Right lobe of liver (tissue), 6 donors: ENCODE measurements around the gene CPM. TPM values are rescaled to one million over a fixed set of nuclear protein-coding genes. Genes with fewer than 3 reads are reported as not detected.

ENCODE experiments used
- ATAC-seq, 4 donors: fragments of 200-7000 bp; cut with Tn5 transposase; one replicate each; pipeline ENCODE4 v1.9.1; 2020; ENCODE audit warnings: mild to moderate bottlenecking in 4 of 4, moderate library complexity in 4 of 4
- DNase-seq, 3 donors: peaks; one replicate each; pipeline ENCODE4 v3.0.0-alpha.2; 2020
- H3K27ac ChIP-seq, 3 donors: fragments of 200-600 bp; one replicate each; pipeline ENCODE4 v1.8.0; 2022
- H3K27me3 ChIP-seq, 2 donors: fragments of 200-600 bp; one replicate each; pipeline ENCODE4 v1.8.0; 2022
- H3K36me3 ChIP-seq, 4 donors: fragments of 200-600 bp; sonication (generic) in 1 of 4; one replicate each; pipeline versions ENCODE4 v1.5.1 to v1.8.0; 2017 to 2022; ENCODE audit warnings: control low read depth in 1 of 4
- H3K4me1 ChIP-seq, 4 donors: fragments of 200-600 bp; sonication (generic) in 1 of 4; one replicate each; pipeline versions ENCODE4 v1.5.1 to v1.8.0; 2017 to 2022; ENCODE audit warnings: control low read depth in 1 of 4
- H3K4me3 ChIP-seq, 3 donors: fragments of 200-600 bp; one replicate each; pipeline ENCODE4 v1.8.0; 2022
- H3K9me3 ChIP-seq, 4 donors: fragments of 200-600 bp; sonication (generic) in 1 of 4; one replicate each; pipeline versions ENCODE4 v1.5.1 to v1.8.0; 2017 to 2022; ENCODE audit warnings: control low read depth in 1 of 4
- CTCF ChIP-seq, 4 donors: fragments of 200-600 bp in 3 of 4; fragments of 450-650 bp in 1 of 4; IDR thresholded peaks; one replicate each; pipeline versions ENCODE4 v1.5.1 to v1.8.0; 2016 to 2022; ENCODE audit warnings: antibody characterized with exemption in 4 of 4, mild to moderate bottlenecking in 2 of 4
- POLR2A ChIP-seq: fragments of 450-650 bp; IDR thresholded peaks from one replicate; pipeline ENCODE4 v1.6.1; 2017; ENCODE audit warnings: antibody characterized with exemption, mild to moderate bottlenecking
- WGBS: methylation state at CpG from one replicate; pipeline ENCODE4 v1.1.6; 2018; ENCODE audit warnings: low coverage, low lambda C conversion rate; ENCODE audit not compliant: insufficient coverage; ENCODE audit errors: missing lambda C conversion rate; 5-methylcytosine and 5-hydroxymethylcytosine counted together
- intact Hi-C, 2 donors: fragments of 100-400 bp; cut with DNase I; formaldehyde crosslinking; loops; one replicate each; pipeline versions ENCODE4 v1.11.2 to v1.14.1; 2022
- total RNA-seq, 6 experiments: library from RNA; depleted of rRNA in 2 of 6; stranded (reverse); fragments of >200 nt in 2 of 6; fragmentation: NEBNext Ultra II Directional in 3 of 6; extraction: Animal tissue kit (Norgen Biotek cat#: 25700) in 3 of 6; gene quantifications; one replicate each; pipeline versions ENCODE4 v1.1.0 to v1.2.4, GENCODE V29; 2016 to 2023
- donor health status: DM: no; HTN: yes; CAD: no.
- donor health status: DM: no; HTN: no; CAD: no.
- donor health status: DM: no; HTN: no; CAD: no.
- donor health status: DM: no; HTN: yes; CAD: no.
- donor health status: DM: no; HTN: yes; CAD: no.

CPM gene
- total RNA-seq, 6 experiments from 2014 or later, result 34.6 to 91.6 (median 50.0) TPM

- H3K4me3 ChIP-seq, result no peak overlapping the region
- WGBS, result 94% methylated on average over 4 of the region's 4 CpGs
Measured at GRCh38 chr12:68833508-68833907, 99.5 kb downstream of the CPM start.

GRCh38 chr12:68832504-68832867 is 100.5 kb downstream of the CPM start:
- Histone ChIP-seq H3K27ac (no peak overlapping the region), H3K9me3 (no peaks in the 10 kb centered on the region), H3K27me3 (no peaks in the 10 kb centered on the region), H3K4me1 (peaks cover 0 to 13% (median 0%) of the 10 kb centered on the region in 4 donors), H3K36me3 (peaks cover 0 to 74% (median 27%) of the 10 kb centered on the region in 4 donors), H3K4me3 (no peak overlapping the region)
- no peak for DNase-seq
- TF ChIP-seq CTCF (IDR thresholded peaks at IDR 0.05) (no peak), POLR2A (no peak)
- ATAC-seq, result no peak
- intact Hi-C loops, result no loop called here
- 90% methylated on average over 4 of the region's 4 CpGs for WGBS

More at GRCh38 chr12:68833508-68833907, 99.5 kb downstream of the CPM start:
- no peaks in the 10 kb centered on the region for H3K27me3 ChIP-seq
- H3K4me1 ChIP-seq, result peaks cover 0 to 13% (median 0%) of the 10 kb centered on the region in 4 donors
- TF ChIP-seq POLR2A (no peak), CTCF (IDR thresholded peaks at IDR 0.05) (no peak)
- H3K9me3 ChIP-seq, result no peaks in the 10 kb centered on the region
- H3K27ac ChIP-seq, result no peak overlapping the region
- no peak for ATAC-seq
- intact Hi-C loops, result no loop called here
- H3K36me3 ChIP-seq, result peaks cover 0 to 74% (median 28%) of the 10 kb centered on the region in 4 donors
- no peak for DNase-seq

- no peak for TF ChIP-seq POLR2A
- no peak for TF ChIP-seq CTCF (IDR thresholded peaks at IDR 0.05)
- WGBS, result 83% methylated on average over 11 of the region's 14 CpGs
- Histone ChIP-seq H3K4me1 (peaks cover 0 to 13% (median 0%) of the 10 kb centered on the region in 4 donors), H3K27ac (no peak overlapping the region), H3K27me3 (no peaks in the 10 kb centered on the region), H3K36me3 (peaks cover 0 to 74% (median 30%) of the 10 kb centered on the region in 4 donors), H3K9me3 (no peaks in the 10 kb centered on the region), H3K4me3 (no peak overlapping the region)
- intact Hi-C loops, result no loop called here
- ATAC-seq, result no peak
- no peak for DNase-seq
Measured at GRCh38 chr12:68831751-68832503, 101.0 kb downstream of the CPM start.

GRCh38 chr12:68831272-68831671 is 101.7 kb downstream of the CPM start:
- Histone ChIP-seq H3K9me3 (no peaks in the 10 kb centered on the region), H3K4me3 (no peak overlapping the region), H3K36me3 (peaks cover 0 to 74% (median 30%) of the 10 kb centered on the region in 4 donors), H3K27ac (no peak overlapping the region), H3K27me3 (no peaks in the 10 kb centered on the region), H3K4me1 (peaks cover 0 to 13% (median 0%) of the 10 kb centered on the region in 4 donors)
- ATAC-seq (no peak), DNase-seq (no peak)
- intact Hi-C loops, result no loop called here
- no peak for TF ChIP-seq CTCF (IDR thresholded peaks at IDR 0.05)
- 75% methylated on average over 2 of the region's 6 CpGs for WGBS
